Measurements from ENCODE around the gene EPN3.

GRCh38 chr17:50573866-50574611 lies 41.5 kb downstream of the EPN3 start:
- TF ChIP-seq CTCF (optimal IDR thresholded peaks at IDR 0.05 in 1 of 3, IDR thresholded peaks at IDR 0.05 in 1 of 3, conservative IDR thresholded peaks at IDR 0.05 in 1 of 3; ENCODE audit: extremely low read depth in 1 of 3, insufficient read depth in 2 of 3, low read length in 3 of 3) (no peak), EZH2 (IDR thresholded peaks at IDR 0.05; ENCODE audit: low read length) (no peak)

Data from keratinocyte (primary cell).